Skin epidermis (tissue), 12 donors: ENCODE data around the gene TMPRSS6.

ENCODE experiments used
- H3K27ac ChIP-seq, 21 experiments: fragments of 200-600 bp; sonication (generic) in 11 of 21; one replicate each; pipeline ENCODE4 v1.5.0; 2020; ENCODE audit warnings: mild to moderate bottlenecking in 3 of 21, inconsistent platforms in 2 of 21, moderate library complexity in 2 of 21
- H3K4me3 ChIP-seq, 7 experiments: fragments of 200-600 bp; sonication (generic) in 2 of 7; one replicate each; pipeline ENCODE4 v1.5.0; 2020; ENCODE audit warnings: inconsistent platforms in 2 of 7, mild to moderate bottlenecking in 2 of 7, moderate library complexity in 1 of 7

The TMPRSS6 gene

GRCh38 chr22:37109242-37109917, at the start of gene TMPRSS6:
Gene TMPRSS6, minus strand, starts transcription at chr22:37109713. Its CDS starts 6,296 bp downstream, at chr22:37103417.
- H3K4me3 ChIP-seq: no peak within 1 kb of the TSS
- no peak within 1 kb of the TSS for H3K27ac ChIP-seq

- Histone ChIP-seq H3K4me3 (no peak overlapping the region), H3K27ac (peak overlapping the region in 2 of 21 experiments; percentile 6 to 17)
Observed at GRCh38 chr22:37158963-37159290, 49.4 kb upstream of the TMPRSS6 start.

GRCh38 chr22:37157516-37158285, 48.2 kb upstream of the TMPRSS6 start:
- peak overlapping the region in 2 of 21 experiments; percentile 10 to 26 for H3K27ac ChIP-seq
- no peak overlapping the region for H3K4me3 ChIP-seq

- Histone ChIP-seq H3K27ac (peak overlapping the region in 1 of 21 experiments; percentile 10), H3K4me3 (no peak overlapping the region)
Observed at GRCh38 chr22:37156686-37157435, 47.3 kb upstream of the TMPRSS6 start.

GRCh38 chr22:37155971-37156370, 46.5 kb upstream of the TMPRSS6 start:
- Histone ChIP-seq H3K27ac (no peak overlapping the region), H3K4me3 (no peak overlapping the region)

GRCh38 chr22:37154925-37155712, 45.6 kb upstream of the TMPRSS6 start:
- Histone ChIP-seq H3K27ac (no peak overlapping the region), H3K4me3 (no peak overlapping the region)

- Histone ChIP-seq H3K4me3 (no peak overlapping the region), H3K27ac (no peak overlapping the region)
Observed at GRCh38 chr22:37153901-37154300, 44.4 kb upstream of the TMPRSS6 start.

- H3K4me3 ChIP-seq: no peak overlapping the region
- no peak overlapping the region for H3K27ac ChIP-seq
Observed at GRCh38 chr22:37151401-37151800, 41.9 kb upstream of the TMPRSS6 start.

GRCh38 chr22:37150701-37151100, 41.2 kb upstream of the TMPRSS6 start:
- Histone ChIP-seq H3K27ac (peak overlapping the region in 2 of 21 experiments; percentile 80 to 92), H3K4me3 (no peak overlapping the region)

GRCh38 chr22:37148742-37149665, 39.5 kb upstream of the TMPRSS6 start:
- H3K4me3 ChIP-seq: peak overlapping the region; percentile 14 to 40 (median 28)
- H3K27ac ChIP-seq: peak overlapping the region in 17 of 21 experiments; percentile 31 to 92 (median 66)

- Histone ChIP-seq H3K4me3 (peak overlapping the region; percentile 14 to 40 (median 28)), H3K27ac (peak overlapping the region in 9 of 21 experiments; percentile 11 to 92 (median 84))
Observed at GRCh38 chr22:37148031-37148651, 38.6 kb upstream of the TMPRSS6 start.

- peak overlapping the region in 11 of 21 experiments; percentile 8 to 92 (median 70) for H3K27ac ChIP-seq
- H3K4me3 ChIP-seq: peak overlapping the region in 6 of 7 experiments; percentile 6 to 40 (median 29)
Observed at GRCh38 chr22:37147186-37147990, 37.9 kb upstream of the TMPRSS6 start.

- Histone ChIP-seq H3K27ac (peak overlapping the region in 13 of 21 experiments; percentile 6 to 92 (median 37)), H3K4me3 (peak overlapping the region in 5 of 7 experiments; percentile 6 to 40 (median 30))
Observed at GRCh38 chr22:37146507-37147180, 37.1 kb upstream of the TMPRSS6 start.

- Histone ChIP-seq H3K4me3 (peak overlapping the region in 4 of 7 experiments; percentile 6 to 40 (median 30)), H3K27ac (peak overlapping the region in 11 of 21 experiments; percentile 6 to 92 (median 60))
Observed at GRCh38 chr22:37146051-37146385, 36.5 kb upstream of the TMPRSS6 start.

- Histone ChIP-seq H3K4me3 (peak overlapping the region in 3 of 7 experiments; percentile 6 to 31 (median 30)), H3K27ac (peak overlapping the region in 11 of 21 experiments; percentile 6 to 92 (median 60))
Observed at GRCh38 chr22:37145180-37146050, 35.9 kb upstream of the TMPRSS6 start.

GRCh38 chr22:37144180-37144554, 34.7 kb upstream of the TMPRSS6 start:
- H3K27ac ChIP-seq: peak overlapping the region in 2 of 21 experiments; percentile 11 to 44
- H3K4me3 ChIP-seq: no peak overlapping the region
